ENCODE measurements around the gene TCTN3. TPM values are rescaled to one million over a fixed set of nuclear protein-coding genes. Genes with fewer than 3 reads are reported as not detected.

TCTN3 gene
- total and polyA plus RNA-seq, 2 of the 13 experiments (the other 11 are each of a cell fraction or from before 2014, with no cell fraction given): 53.3 to 60.0 TPM

GRCh38 chr10:95635319-95635733, 58.4 kb downstream of the TCTN3 start (continued):
- TF ChIP-seq DNMT3B (CRISPR knock-in tag; conservative IDR thresholded peaks at IDR 0.05) (no peak), HNRNPL (IDR thresholded peaks at IDR 0.05; ENCODE audit: low read depth, low read length) (no peak), AKAP8 (CRISPR knock-in tag; IDR thresholded peaks at IDR 0.05) (no peak), ZNF746 (CRISPR knock-in tag; IDR thresholded peaks at IDR 0.05) (no peak), NFRKB (IDR thresholded peaks at IDR 0.05) (no peak), BCL3 (CRISPR knock-in tag; IDR thresholded peaks at IDR 0.05) (no peak), ZNF598 (CRISPR knock-in tag; IDR thresholded peaks at IDR 0.05; ENCODE audit: borderline replicate concordance) (no peak), ZBTB37 (CRISPR knock-in tag; IDR thresholded peaks at IDR 0.05) (no peak), PTBP1 (IDR thresholded peaks at IDR 0.05; ENCODE audit: low read depth, low read length, poor library complexity, severe bottlenecking) (no peak), ZBTB3 (CRISPR knock-in tag; IDR thresholded peaks at IDR 0.05; ENCODE audit: borderline replicate concordance, low read depth) (no peak), CERS6 (CRISPR knock-in tag; IDR thresholded peaks at IDR 0.05) (no peak), ZNF124 (CRISPR knock-in tag; IDR thresholded peaks at IDR 0.05) (0 out of 2 replicates have a peak, but pooled peaks have one; percentile 32), CREB3 (CRISPR knock-in tag; IDR thresholded peaks at IDR 0.05) (no peak), ZNF484 (CRISPR knock-in tag; IDR thresholded peaks at IDR 0.05; ENCODE audit: borderline replicate concordance, low read depth) (no peak), TARDBP (CRISPR knock-in tag; IDR thresholded peaks at IDR 0.05) (peak; percentile 65; the same call in 1 of the 2 replicates), KDM5A (IDR thresholded peaks at IDR 0.05; ENCODE audit: borderline replicate concordance, low read length) (no peak), MIXL1 (CRISPR knock-in tag; IDR thresholded peaks at IDR 0.05) (0 out of 2 replicates have a peak, but pooled peaks have one; percentile 49), TRIM24 (CRISPR knock-in tag; IDR thresholded peaks at IDR 0.05) (no peak), ZKSCAN8 (CRISPR knock-in tag; IDR thresholded peaks at IDR 0.05; ENCODE audit: borderline replicate concordance) (0 out of 2 replicates have a peak, but pooled peaks have one; percentile 38), ASH2L (IDR thresholded peaks at IDR 0.05; ENCODE audit: insufficient read length, low read depth, low read length) (peak; percentile 33), RBFOX2 (IDR thresholded peaks at IDR 0.05; ENCODE audit: low read depth, low read length) (no peak), ZNF710 (CRISPR knock-in tag; IDR thresholded peaks at IDR 0.05; ENCODE audit: borderline replicate concordance) (peak; percentile 50; the same call in 1 of the 2 replicates), ZNF724P (CRISPR knock-in tag; IDR thresholded peaks at IDR 0.05; ENCODE audit: borderline replicate concordance) (no peak)
- TF ChIP-seq, protein P1, sequence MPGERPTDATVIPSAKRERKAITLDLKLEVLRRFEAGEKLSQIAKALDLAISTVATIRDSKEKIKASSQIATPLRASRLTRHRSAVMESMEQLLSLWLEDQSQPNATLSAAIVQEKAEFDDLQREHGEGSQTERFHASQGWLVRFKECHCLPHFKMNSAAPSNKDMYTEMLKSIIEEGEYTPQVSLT (CRISPR knock-in tag; IDR thresholded peaks at IDR 0.05; ENCODE audit: borderline replicate concordance, low read depth): no peak

Data from HepG2 (cell line).